ENCODE measurements around the gene RPUSD1.

Gene RPUSD1

DNA sequence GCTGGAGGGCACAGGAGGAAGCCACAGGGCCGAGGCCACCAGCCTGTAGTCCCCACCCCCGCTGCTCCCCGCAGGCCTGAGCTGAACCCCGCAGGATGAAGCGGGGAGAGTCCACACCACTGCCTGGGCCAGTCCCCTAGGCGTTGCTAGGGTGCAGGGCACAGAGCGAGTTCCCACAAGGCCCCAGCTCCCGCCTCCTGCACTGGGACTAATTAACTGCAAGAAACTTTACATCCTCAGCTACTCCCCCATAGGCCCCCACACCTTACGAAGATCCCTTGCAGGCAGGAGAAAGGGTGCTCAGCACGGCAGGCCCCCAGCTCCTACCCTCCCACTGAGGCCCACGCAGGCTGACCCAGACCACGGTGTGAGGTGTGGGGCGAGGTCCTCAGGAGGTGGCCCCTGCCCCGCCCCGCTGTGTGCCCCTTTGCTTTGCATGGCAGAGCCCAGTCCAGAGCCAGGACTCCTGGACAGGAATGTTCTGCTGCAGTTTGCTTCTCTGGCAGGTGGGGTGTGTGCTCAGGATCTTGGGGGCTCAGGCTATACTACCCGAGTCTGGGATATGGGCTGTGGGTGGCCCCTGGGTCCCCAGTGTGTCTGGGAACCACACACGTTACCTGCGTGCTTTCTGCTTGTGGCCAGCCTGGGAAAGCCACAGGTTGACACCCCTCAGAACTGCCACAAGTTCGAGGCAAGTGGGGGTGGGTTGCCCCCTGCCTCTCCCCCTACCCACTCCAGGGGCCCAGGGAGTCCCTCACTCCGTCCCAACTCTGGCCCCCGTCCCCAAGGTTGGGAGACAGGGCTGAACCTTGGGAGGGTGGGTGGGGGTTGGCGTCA lies 11.1 kb upstream of the RPUSD1 start:
- DNase-seq: no peak
- Mint-ChIP-seq H3K9me3 (no peaks in the 10 kb centered on the region), H3K4me1 (peaks cover 12% of the 10 kb centered on the region), H3K4me3 (no peak overlapping the region), H3K27ac (no peak overlapping the region), H3K27me3 (ENCODE audit: low read depth, poor library complexity) (peaks cover 40% of the 10 kb centered on the region), H3K36me3 (ENCODE audit: low read depth) (peaks cover 8% of the 10 kb centered on the region)
- TF ChIP-seq, protein P1, sequence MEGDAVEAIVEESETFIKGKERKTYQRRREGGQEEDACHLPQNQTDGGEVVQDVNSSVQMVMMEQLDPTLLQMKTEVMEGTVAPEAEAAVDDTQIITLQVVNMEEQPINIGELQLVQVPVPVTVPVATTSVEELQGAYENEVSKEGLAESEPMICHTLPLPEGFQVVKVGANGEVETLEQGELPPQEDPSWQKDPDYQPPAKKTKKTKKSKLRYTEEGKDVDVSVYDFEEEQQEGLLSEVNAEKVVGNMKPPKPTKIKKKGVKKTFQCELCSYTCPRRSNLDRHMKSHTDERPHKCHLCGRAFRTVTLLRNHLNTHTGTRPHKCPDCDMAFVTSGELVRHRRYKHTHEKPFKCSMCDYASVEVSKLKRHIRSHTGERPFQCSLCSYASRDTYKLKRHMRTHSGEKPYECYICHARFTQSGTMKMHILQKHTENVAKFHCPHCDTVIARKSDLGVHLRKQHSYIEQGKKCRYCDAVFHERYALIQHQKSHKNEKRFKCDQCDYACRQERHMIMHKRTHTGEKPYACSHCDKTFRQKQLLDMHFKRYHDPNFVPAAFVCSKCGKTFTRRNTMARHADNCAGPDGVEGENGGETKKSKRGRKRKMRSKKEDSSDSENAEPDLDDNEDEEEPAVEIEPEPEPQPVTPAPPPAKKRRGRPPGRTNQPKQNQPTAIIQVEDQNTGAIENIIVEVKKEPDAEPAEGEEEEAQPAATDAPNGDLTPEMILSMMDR (IDR thresholded peaks at IDR 0.05): no peak

DNA sequence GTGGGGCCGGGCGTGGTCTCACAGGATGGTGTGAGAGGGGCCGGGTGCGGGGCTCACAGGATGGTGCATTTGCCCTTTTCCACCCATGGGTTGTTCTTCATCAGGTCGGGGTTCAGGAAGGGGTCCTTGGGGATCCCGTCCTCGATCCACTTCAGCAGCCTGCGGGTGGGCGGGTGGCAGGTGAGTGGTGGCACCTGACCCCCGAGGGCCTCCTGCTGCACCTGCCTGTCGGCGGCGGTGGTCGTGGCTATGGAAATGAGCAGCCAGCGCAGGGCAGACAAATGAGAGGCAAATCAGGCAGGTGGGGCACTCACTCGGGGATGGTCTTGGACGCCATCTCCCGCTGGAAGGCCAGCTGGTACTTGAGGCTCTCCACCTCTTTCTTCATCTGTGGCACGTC lies 10.5 kb upstream of the RPUSD1 start:
- no peak for DNase-seq
- H3K27ac Mint-ChIP-seq: no peak overlapping the region
- H3K4me1 Mint-ChIP-seq: peaks cover 6% of the 10 kb centered on the region
- no peaks in the 10 kb centered on the region for H3K9me3 Mint-ChIP-seq
- peaks cover 8% of the 10 kb centered on the region for H3K36me3 Mint-ChIP-seq (ENCODE audit: low read depth)
- TF ChIP-seq, protein P1 (IDR thresholded peaks at IDR 0.05): no peak
- H3K4me3 Mint-ChIP-seq: no peak overlapping the region
- H3K27me3 Mint-ChIP-seq (ENCODE audit: low read depth, poor library complexity): peaks cover 37% of the 10 kb centered on the region

DNA sequence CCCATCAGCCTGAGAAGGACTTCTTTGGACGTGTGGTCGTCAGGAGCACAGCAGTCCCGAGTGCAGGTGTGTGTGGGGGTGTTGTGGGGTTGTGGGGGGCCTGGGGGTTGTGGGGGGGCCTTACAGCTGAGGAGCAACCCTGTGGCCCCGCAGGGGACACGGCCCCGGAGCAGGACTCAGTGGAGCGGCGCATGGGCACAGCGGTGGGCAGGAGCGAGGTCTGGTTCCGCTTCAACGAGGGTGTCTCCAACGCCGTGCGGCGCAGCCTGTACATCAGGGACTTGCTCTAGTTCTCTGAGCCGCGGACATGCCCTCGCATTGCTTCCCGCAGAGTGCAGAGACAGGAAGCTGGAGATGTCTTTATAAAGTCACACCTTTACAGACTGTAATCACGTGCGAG lies 9.5 kb upstream of the RPUSD1 start:
- no peak overlapping the region for H3K4me3 Mint-ChIP-seq
- H3K4me1 Mint-ChIP-seq: no peaks in the 10 kb centered on the region
- no peaks in the 10 kb centered on the region for H3K9me3 Mint-ChIP-seq
- H3K27me3 Mint-ChIP-seq (ENCODE audit: low read depth, poor library complexity): peaks cover 27% of the 10 kb centered on the region
- no peak overlapping the region for H3K27ac Mint-ChIP-seq
- peaks cover 8% of the 10 kb centered on the region for H3K36me3 Mint-ChIP-seq (ENCODE audit: low read depth)
- TF ChIP-seq, protein P1 (IDR thresholded peaks at IDR 0.05): no peak
- DNase-seq: no peak

DNA sequence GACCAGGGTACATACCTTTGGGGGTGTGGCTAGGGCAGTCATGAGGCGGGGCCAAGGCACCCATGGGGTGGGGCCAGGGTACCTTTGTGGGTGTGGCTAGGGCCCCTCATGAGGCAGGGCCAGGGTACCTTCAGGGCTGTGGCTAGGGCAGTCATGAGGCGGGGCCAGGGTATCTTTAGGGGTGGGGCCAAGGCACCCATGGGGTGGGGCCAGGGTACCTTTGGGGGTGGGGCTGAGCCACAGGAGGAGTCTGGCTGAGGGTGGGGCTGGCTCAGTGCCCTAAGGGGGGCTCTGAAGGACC lies 8.9 kb upstream of the RPUSD1 start:
- DNase-seq: no peak
- H3K4me1 Mint-ChIP-seq: no peaks in the 10 kb centered on the region
- H3K9me3 Mint-ChIP-seq: no peaks in the 10 kb centered on the region
- TF ChIP-seq, protein P1 (IDR thresholded peaks at IDR 0.05): no peak
- peaks cover 24% of the 10 kb centered on the region for H3K27me3 Mint-ChIP-seq (ENCODE audit: low read depth, poor library complexity)
- peaks cover 8% of the 10 kb centered on the region for H3K36me3 Mint-ChIP-seq (ENCODE audit: low read depth)
- H3K4me3 Mint-ChIP-seq: no peak overlapping the region
- no peak overlapping the region for H3K27ac Mint-ChIP-seq

DNA sequence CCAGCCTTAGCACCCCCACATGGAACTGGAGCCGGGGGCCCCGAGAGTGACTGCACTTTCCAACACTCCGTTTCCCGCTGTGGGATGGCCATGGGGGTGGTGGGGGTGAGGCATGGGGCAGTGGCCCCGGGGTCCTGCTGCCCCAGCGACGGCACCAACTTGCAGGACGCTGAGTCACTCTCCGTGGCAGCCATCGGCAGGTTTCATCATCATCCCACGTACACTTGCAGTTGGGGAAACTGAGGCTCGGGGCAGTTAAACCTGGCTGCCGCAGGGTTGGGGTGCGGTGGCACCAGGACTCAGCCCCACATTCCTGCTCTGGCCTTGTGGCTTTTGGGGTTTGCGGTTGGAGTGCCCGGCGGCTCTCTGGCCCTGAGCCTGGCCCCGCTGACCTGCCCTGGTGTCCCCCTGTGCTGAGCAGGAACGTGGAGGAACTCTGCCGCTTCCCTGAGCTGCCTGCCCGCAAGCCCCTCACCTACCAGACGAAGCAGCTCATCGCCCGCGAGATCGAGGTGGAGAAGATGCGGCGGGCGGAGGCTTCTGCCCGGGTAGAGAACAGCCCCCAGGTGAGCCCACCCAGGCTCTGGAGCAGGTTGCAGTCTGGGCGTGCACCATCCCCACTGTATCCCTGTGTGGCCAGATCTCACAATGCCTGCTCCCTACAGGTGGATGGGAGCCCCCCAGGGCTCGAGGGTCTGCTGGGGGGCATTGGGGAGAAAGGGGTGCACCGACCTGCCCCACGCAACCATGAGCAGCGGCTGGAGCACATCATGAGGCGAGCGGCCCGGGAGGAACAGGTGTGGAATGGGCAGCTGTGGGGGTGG lies 8.3 kb upstream of the RPUSD1 start:
- TF ChIP-seq, protein P1 (IDR thresholded peaks at IDR 0.05): no peak
- H3K9me3 Mint-ChIP-seq: no peaks in the 10 kb centered on the region
- H3K27ac Mint-ChIP-seq: no peak overlapping the region
- H3K27me3 Mint-ChIP-seq (ENCODE audit: low read depth, poor library complexity): peaks cover 19% of the 10 kb centered on the region
- H3K4me3 Mint-ChIP-seq: no peak overlapping the region
- H3K4me1 Mint-ChIP-seq: no peaks in the 10 kb centered on the region
- peaks cover 12% of the 10 kb centered on the region for H3K36me3 Mint-ChIP-seq (ENCODE audit: low read depth)
- DNase-seq: no peak

Measured in nephron progenitor cell (in vitro differentiated cells).